ENCODE results near the gene TSR2. TPM values are rescaled to one million over a fixed set of nuclear protein-coding genes. Genes with fewer than 3 reads are reported as not detected.
"Not testable (repeated sequence)": the region's sequence is repeated elsewhere in the genome, so short reads cannot be mapped to it uniquely, and the experiment has no call there.

TSR2 gene
- total RNA-seq, 6 experiments from 2014 or later = 31.0 to 35.0 (median 33.3) TPM

- Mint-ChIP-seq H3K27ac (no peak overlapping the region; the same call in 1 of the 2 replicates), H3K36me3 (ENCODE audit: low read depth) (no peaks in the 10 kb centered on the region; the same call in 1 of the 2 replicates), H3K27me3 (ENCODE audit: insufficient read depth) (peaks cover 1% of the 10 kb centered on the region; the same call in 1 of the 2 replicates), H3K4me1 (ENCODE audit: low read depth) (no peaks in the 10 kb centered on the region; the same call in 1 of the 2 replicates), H3K4me3 (no peak overlapping the region), H3K9me3 (no peaks in the 10 kb centered on the region)
- no peak for DNase-seq
- TF ChIP-seq, protein P1, sequence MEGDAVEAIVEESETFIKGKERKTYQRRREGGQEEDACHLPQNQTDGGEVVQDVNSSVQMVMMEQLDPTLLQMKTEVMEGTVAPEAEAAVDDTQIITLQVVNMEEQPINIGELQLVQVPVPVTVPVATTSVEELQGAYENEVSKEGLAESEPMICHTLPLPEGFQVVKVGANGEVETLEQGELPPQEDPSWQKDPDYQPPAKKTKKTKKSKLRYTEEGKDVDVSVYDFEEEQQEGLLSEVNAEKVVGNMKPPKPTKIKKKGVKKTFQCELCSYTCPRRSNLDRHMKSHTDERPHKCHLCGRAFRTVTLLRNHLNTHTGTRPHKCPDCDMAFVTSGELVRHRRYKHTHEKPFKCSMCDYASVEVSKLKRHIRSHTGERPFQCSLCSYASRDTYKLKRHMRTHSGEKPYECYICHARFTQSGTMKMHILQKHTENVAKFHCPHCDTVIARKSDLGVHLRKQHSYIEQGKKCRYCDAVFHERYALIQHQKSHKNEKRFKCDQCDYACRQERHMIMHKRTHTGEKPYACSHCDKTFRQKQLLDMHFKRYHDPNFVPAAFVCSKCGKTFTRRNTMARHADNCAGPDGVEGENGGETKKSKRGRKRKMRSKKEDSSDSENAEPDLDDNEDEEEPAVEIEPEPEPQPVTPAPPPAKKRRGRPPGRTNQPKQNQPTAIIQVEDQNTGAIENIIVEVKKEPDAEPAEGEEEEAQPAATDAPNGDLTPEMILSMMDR (IDR thresholded peaks at IDR 0.05) = no peak
These were observed 34.0 kb downstream of the TSR2 start for GRCh38 chrX:54473993-54474859.

DNA sequence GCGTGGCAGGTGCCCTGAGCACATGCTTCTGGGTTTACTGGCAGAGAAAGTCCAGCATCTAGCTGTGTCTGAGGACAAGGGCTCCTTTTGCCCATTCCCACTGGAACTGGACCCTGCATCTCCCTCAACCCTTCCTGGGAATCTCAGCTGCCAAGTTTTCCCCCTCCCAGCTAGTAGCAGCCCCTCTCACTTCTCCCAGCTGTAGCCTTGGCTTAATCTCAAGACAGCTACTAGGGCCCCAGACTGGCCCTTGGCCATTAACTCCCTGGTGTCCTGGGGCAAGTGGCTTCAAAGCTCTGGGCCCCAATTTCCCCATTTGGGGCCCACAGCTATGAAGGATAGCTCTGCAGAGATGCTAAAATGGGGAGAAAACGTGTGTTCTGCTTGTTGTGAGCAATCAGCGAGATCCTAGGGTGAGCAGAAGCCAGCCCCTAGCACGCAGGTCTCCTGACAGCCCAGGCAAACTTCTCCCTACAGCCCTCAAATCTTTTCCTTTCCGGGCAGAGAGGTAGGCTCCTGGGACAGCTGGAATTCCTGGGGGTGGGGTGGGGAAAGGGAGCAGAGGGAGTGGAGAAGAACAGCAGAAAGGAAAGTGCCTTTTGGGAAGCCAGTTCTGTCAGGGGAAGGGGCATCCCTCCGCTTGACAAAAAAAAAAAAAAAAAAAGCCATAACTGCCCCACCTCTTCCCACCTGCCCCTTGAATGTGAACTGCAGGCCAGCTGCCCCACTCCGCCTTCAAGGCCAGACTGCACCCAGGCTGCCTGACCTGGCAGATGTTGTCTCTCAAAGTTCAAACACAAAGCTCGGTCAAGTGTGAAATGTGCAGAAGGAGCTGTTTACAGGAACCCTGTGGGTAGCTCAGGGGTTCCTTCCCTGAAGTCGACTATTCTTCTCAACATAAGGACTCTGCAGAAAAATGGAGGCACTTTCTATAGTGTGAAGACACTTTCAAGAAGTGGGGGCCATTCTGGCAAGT is 39.2 kb downstream of the TSR2 start:
- H3K27ac Mint-ChIP-seq = no peak overlapping the region
- H3K9me3 Mint-ChIP-seq = no peaks in the 10 kb centered on the region
- no peak overlapping the region for H3K4me3 Mint-ChIP-seq
- no peak for DNase-seq
- TF ChIP-seq, protein P1 (IDR thresholded peaks at IDR 0.05) = no peak
- no peaks in the 10 kb centered on the region; the same call in 1 of the 2 replicates for H3K36me3 Mint-ChIP-seq (ENCODE audit: low read depth)
- no peaks in the 10 kb centered on the region for H3K27me3 Mint-ChIP-seq (ENCODE audit: insufficient read depth)
- peaks cover 38% of the 10 kb centered on the region for H3K4me1 Mint-ChIP-seq (ENCODE audit: low read depth)

DNA sequence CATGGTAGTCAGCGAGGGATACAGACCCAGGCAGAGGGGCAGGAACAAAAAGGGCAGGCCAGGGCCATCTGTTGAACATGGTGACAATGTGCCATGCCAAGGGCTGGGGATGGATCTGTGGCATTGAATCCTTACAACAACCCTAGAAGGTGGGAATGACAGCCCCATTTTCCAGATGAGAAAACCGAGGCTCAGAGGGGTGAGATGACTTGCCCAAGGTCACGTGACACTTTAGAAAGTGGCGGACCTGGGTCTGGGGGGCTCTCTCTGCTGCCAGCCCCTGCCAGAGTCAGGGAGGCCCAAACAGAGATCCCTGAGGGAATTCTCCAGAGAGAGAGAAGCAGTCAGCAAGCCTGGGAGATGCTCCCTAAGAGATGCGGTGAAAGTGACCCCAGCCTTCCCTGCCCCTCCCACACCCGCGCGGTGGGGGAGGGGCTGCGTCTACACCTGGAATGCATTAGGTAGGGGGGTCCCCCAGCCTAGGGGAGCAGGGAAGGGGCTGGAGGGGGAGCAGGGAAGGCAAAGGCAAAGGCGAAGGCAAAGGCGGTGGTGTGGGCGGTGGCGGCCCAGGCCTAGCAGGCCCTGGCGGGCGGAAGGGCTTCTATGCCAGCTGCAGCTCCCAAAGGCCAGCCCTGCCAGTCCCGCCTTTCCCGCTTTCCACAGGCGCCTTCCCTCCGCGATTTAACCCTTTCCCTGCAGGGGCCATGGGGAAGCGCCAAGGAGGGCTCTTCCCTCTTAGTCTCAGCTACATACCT is 42.8 kb downstream of the TSR2 start:
- Mint-ChIP-seq H3K27ac (peak overlapping the region; percentile 89), H3K9me3 (no peaks in the 10 kb centered on the region), H3K27me3 (ENCODE audit: insufficient read depth) (no peaks in the 10 kb centered on the region), H3K4me3 (peak overlapping the region; percentile 64), H3K4me1 (ENCODE audit: low read depth) (peaks cover 48% of the 10 kb centered on the region), H3K36me3 (ENCODE audit: low read depth) (no peaks in the 10 kb centered on the region)
- TF ChIP-seq, protein P1 (IDR thresholded peaks at IDR 0.05) = no peak
- no peak for DNase-seq

GRCh38 chrX:54483946-54484345 is 43.7 kb downstream of the TSR2 start:
- H3K4me3 Mint-ChIP-seq = no peak overlapping the region; the same call in 1 of the 2 replicates
- DNase-seq = no peak
- H3K27me3 Mint-ChIP-seq (ENCODE audit: insufficient read depth) = no peaks in the 10 kb centered on the region
- H3K9me3 Mint-ChIP-seq = no peaks in the 10 kb centered on the region
- TF ChIP-seq, protein P1 (IDR thresholded peaks at IDR 0.05) = no peak
- peaks cover 48% of the 10 kb centered on the region for H3K4me1 Mint-ChIP-seq (ENCODE audit: low read depth)
- H3K36me3 Mint-ChIP-seq (ENCODE audit: low read depth) = no peaks in the 10 kb centered on the region
- peak overlapping the region; percentile 64; the same call in 1 of the 2 replicates for H3K27ac Mint-ChIP-seq

GRCh38 chrX:54484666-54485065 is 44.5 kb downstream of the TSR2 start:
- Mint-ChIP-seq H3K9me3 (no peaks in the 10 kb centered on the region), H3K36me3 (ENCODE audit: low read depth) (no peaks in the 10 kb centered on the region), H3K27ac (peak overlapping the region; percentile 50; the same call in 1 of the 2 replicates), H3K4me1 (ENCODE audit: low read depth) (peaks cover 44% of the 10 kb centered on the region), H3K4me3 (no peak overlapping the region), H3K27me3 (ENCODE audit: insufficient read depth) (no peaks in the 10 kb centered on the region)
- DNase-seq = peak; percentile 1
- TF ChIP-seq, protein P1 (IDR thresholded peaks at IDR 0.05) = no peak

GRCh38 chrX:54489819-54490218 is 49.6 kb downstream of the TSR2 start:
- not testable (repeated sequence) for H3K27me3 Mint-ChIP-seq (ENCODE audit: insufficient read depth); H3K36me3 Mint-ChIP-seq (ENCODE audit: low read depth); H3K9me3 Mint-ChIP-seq; H3K27ac Mint-ChIP-seq; H3K4me3 Mint-ChIP-seq; DNase-seq
- peaks cover 48% of the 10 kb centered on the region for H3K4me1 Mint-ChIP-seq (ENCODE audit: low read depth)

All from HFFc6 (cell line).